KMS-11 (cell line): ENCODE results near the gene MAPK8IP3.

Experiments
- H2AFZ ChIP-seq: fragments of 200-600 bp; sonication (generic); 2 replicates; pipeline ENCODE4 v1.6.1; 2016; ENCODE audit warnings: antibody characterized with exemption, mixed run types, low read depth
- H3K27ac ChIP-seq: fragments of 200-600 bp; sonication (generic); 2 replicates; pipeline ENCODE4 v1.6.1; 2016; ENCODE audit warnings: mild to moderate bottlenecking, mixed run types
- H3K27me3 ChIP-seq: fragments of 200-600 bp; sonication (generic); 2 replicates; pipeline ENCODE4 v1.6.1; 2017; ENCODE audit warnings: mild to moderate bottlenecking, low read depth, mixed run types, moderate library complexity; ENCODE audit not compliant: insufficient read depth
- H3K36me3 ChIP-seq: fragments of 200-600 bp; sonication (generic); 2 replicates; pipeline ENCODE4 v1.6.1; 2017; ENCODE audit warnings: mild to moderate bottlenecking, mixed run types; ENCODE audit not compliant: insufficient read depth
- H3K4me1 ChIP-seq: fragments of 200-600 bp; sonication (generic); 2 replicates; pipeline ENCODE4 v1.6.1; 2016; ENCODE audit warnings: mild to moderate bottlenecking, low read depth, mixed run types; ENCODE audit not compliant: poor library complexity, severe bottlenecking
- H3K4me2 ChIP-seq: fragments of 200-600 bp; sonication (generic); 2 replicates; pipeline ENCODE4 v1.7.0; 2016; ENCODE audit warnings: mild to moderate bottlenecking, mixed run types
- H3K4me3 ChIP-seq: fragments of 200-600 bp; sonication (generic); IDR thresholded peaks from 2 replicates; pipeline ENCODE4 v1.6.1; 2017; ENCODE audit warnings: low read depth, low read length, mixed read lengths; ENCODE audit not compliant: insufficient read depth
- H3K79me2 ChIP-seq: fragments of 200-600 bp; sonication (generic); 2 replicates; pipeline ENCODE4 v1.6.1; 2016; ENCODE audit warnings: low read depth, mixed run types; ENCODE audit not compliant: insufficient read depth
- H3K9ac ChIP-seq: fragments of 200-600 bp; sonication (generic); 2 replicates; pipeline ENCODE4 v1.6.1; 2016; ENCODE audit warnings: mild to moderate bottlenecking, mixed run types
- H4K20me1 ChIP-seq: fragments of 200-600 bp; sonication (generic); 2 replicates; pipeline ENCODE4 v1.6.1; 2016; ENCODE audit warnings: mild to moderate bottlenecking, mixed run types; ENCODE audit not compliant: insufficient read depth
- CTCF ChIP-seq: fragments of 200-600 bp; sonication (generic); conservative IDR thresholded peaks from 2 replicates; pipeline ENCODE4 v1.6.1; 2017; ENCODE audit warnings: low read depth, mild to moderate bottlenecking, antibody characterized with exemption, low read length, moderate library complexity, mixed read lengths

The MAPK8IP3 gene

GRCh38 chr16:1727651-1728624, 21.9 kb downstream of the MAPK8IP3 start:
- Histone ChIP-seq H3K27ac (no peak overlapping the region), H3K4me1 (peaks cover 17% of the 10 kb centered on the region), H3K4me3 (no peak overlapping the region), H4K20me1 (no peaks in the 10 kb centered on the region), H3K9ac (no peak overlapping the region), H3K36me3 (no peaks in the 10 kb centered on the region), H3K4me2 (no peak overlapping the region), H3K27me3 (no peaks in the 10 kb centered on the region), H3K79me2 (peaks cover 14% of the 10 kb centered on the region), H2AFZ (no peak overlapping the region)
- TF ChIP-seq CTCF = no peak

DNA sequence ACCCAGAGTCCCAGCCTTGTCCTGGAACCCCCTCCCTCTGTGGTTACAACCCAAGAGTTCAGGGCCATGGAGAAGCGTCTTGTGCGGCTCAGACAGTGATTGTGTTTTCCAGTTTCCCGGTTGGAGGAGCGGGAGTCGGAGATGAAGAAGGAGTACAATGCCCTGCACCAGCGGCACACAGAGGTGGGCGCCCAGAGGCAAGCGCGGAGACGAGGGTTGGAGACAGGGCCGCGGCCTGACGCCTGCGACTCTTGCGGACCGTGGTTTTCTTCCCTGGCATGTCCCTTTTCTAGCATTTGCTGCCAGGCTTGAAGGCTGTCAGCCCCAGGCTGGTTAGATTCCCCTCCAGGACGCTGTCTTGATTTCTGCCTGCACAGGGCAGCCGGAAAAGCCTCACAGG, 23.0 kb downstream of the MAPK8IP3 start:
- H2AFZ ChIP-seq = no peak overlapping the region
- no peak overlapping the region for H3K27ac ChIP-seq
- peaks cover 5% of the 10 kb centered on the region; the same call in 1 of the 2 replicates for H3K79me2 ChIP-seq
- H4K20me1 ChIP-seq = no peaks in the 10 kb centered on the region
- no peak overlapping the region for H3K4me3 ChIP-seq
- H3K9ac ChIP-seq = no peak overlapping the region
- H3K27me3 ChIP-seq = no peaks in the 10 kb centered on the region
- H3K4me2 ChIP-seq = no peak overlapping the region
- H3K36me3 ChIP-seq = no peaks in the 10 kb centered on the region
- TF ChIP-seq CTCF = no peak
- peaks cover 6% of the 10 kb centered on the region for H3K4me1 ChIP-seq

DNA sequence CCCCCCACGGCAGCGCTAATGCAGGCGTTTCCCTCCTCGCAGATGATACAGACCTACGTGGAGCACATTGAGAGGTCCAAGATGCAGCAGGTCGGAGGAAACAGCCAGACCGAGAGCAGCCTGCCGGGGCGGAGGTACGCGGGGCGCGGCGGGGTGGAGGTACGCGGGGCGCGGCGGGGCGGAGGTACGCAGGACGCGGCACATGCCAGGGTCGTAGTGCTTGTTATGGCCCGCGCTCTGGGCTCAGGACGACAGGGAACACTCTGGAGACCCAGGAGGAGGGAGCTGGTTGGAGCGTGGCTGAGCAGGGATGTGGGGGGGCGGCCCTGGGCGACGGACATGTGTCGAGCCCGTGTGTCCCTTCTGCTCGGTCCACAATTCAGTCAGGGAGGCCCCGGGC, 23.4 kb downstream of the MAPK8IP3 start:
- Histone ChIP-seq H3K27ac (no peak overlapping the region), H2AFZ (no peak overlapping the region), H3K36me3 (no peaks in the 10 kb centered on the region), H3K79me2 (peaks cover under 1% of the 10 kb centered on the region; the same call in 1 of the 2 replicates), H4K20me1 (no peaks in the 10 kb centered on the region), H3K4me2 (no peak overlapping the region), H3K4me1 (peaks cover 2% of the 10 kb centered on the region), H3K4me3 (no peak overlapping the region), H3K9ac (no peak overlapping the region), H3K27me3 (no peaks in the 10 kb centered on the region)
- TF ChIP-seq CTCF = no peak

DNA sequence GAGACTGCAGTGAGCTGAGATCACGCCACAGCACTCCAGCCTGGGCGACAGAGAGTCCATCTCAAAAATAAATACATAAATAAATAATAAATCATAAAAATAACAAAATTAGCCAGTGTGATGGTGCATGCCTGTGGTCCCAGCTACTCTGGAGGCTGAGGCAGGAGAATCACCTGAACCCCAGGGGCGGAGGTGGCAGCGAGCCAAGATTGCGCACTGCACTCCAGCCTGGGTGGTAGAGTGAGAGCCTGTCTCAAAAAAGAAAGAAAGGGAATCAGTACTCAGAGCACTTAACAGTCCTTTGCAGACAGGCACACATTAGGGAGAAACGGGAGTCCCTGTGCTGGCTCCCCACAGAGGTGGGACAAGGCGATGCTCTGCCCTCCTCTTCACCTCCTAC, 25.1 kb downstream of the MAPK8IP3 start:
- Histone ChIP-seq H4K20me1 (no peaks in the 10 kb centered on the region), H3K36me3 (no peaks in the 10 kb centered on the region)

More for the DNA sequence above, 25.1 kb downstream of the MAPK8IP3 start:
- H3K4me1 ChIP-seq = no peaks in the 10 kb centered on the region
- H2AFZ ChIP-seq = no peak overlapping the region
- no peak for TF ChIP-seq CTCF
- H3K4me2 ChIP-seq = no peak overlapping the region
- no peak overlapping the region for H3K27ac ChIP-seq
- no peaks in the 10 kb centered on the region for H3K79me2 ChIP-seq
- no peak overlapping the region for H3K4me3 ChIP-seq
- no peak overlapping the region for H3K9ac ChIP-seq
- no peaks in the 10 kb centered on the region for H3K27me3 ChIP-seq
